ENCODE measurements around the gene ZMYND12.

The ZMYND12 gene

DNA sequence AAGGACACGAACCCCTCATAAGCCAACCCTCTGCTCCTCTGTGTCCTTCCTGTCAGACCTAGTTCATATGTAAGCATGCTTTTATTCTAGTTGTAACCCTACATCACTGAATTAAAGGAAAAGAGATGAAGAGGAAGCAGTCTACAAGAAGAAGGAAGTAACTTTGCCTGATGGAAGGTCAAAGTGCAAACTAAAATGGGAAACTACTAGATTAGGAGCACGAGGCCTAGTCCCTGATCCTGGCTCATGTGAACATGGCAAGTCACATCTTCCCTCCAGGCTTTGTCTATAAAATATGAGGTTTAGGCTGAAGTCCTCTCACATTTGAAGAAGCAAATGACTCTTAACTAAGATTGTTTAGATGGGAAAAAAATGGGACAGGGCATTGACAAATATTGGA lies 13.2 kb downstream of the ZMYND12 start:
- in situ Hi-C loops (cut with MboI; ENCODE audit: low sequenced_read_pairs) = no loop called here

DNA sequence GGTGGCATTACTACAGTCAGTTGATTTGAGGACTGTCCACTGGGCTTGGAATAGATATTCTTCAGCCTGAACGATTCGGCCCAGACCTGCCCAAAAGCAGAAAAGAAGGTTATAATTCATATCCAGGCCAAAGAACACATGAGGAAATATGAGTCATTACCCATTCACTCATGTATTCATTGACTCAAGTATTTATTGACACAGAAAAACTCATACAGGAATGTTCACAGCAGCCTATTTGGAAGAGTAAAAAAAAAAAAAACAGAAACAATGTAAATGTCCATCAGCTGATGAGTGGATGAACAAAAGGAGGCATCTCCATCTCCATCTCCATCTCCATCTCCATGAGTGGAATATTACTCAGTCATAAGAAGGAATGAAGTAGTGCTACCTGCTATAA lies 15.9 kb downstream of the ZMYND12 start:
- in situ Hi-C loops (cut with MboI; ENCODE audit: low sequenced_read_pairs) = no loop called here

DNA sequence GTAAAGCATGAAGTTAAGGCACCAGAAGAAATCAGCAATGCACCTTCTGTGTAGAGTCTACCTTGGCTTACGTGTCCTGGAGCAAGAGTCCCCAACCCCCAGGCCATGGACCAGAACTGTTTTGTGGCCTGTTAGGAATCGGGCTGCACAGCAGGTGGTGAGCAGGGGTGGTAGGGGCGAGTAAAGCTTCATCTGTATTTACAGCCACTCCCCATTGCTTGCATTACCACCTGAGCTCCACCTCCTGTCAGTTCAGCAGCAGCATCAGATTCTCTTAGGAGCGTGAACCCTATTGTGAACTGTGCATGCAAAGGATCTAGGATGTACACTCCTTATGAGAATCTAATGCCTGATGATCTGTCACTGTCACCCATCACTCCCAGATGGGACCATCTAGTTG lies 21.5 kb downstream of the ZMYND12 start:
- in situ Hi-C loops (cut with MboI; ENCODE audit: low sequenced_read_pairs) = no loop called here

DNA sequence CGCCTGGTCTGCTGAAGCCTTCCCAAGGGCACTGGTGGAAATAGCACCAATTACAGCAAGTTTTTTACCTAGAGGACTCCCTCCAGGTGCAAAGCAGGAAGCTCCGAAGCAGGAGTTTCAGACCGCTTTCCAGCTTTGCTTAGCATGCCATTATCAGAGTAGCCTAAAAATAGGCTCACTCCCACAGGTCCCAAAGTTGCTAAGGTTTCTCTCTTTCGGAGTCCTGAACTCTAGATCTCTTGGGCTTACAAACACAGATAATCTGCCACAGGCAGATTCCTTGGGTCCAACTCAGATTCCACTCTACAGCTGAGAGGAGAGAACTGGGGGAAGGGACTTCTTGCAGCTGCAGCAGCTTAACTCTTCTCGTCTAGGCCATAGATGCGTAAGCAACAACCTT lies 22.5 kb downstream of the ZMYND12 start:
- in situ Hi-C loops (cut with MboI; ENCODE audit: low sequenced_read_pairs) = no loop called here

DNA sequence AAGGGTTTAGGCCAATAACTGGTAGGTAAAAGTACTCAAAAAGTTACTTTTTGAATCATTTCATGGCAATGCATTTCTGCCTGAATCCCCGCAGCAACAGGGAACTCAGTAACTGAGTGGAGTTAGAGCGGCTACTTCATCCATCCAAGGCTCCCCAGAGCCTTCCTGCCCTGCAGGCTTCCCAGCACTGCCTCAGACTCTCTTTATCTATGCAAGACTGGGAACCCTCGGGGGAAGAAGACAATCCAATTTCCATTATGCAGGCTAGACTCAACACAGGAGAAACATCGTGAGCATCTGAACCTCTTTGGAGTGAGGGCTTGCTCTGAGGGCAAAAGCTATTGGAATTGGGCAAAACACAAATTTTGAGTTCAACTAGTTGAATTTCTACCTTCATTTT lies 23.1 kb downstream of the ZMYND12 start:
- in situ Hi-C loops (cut with MboI; ENCODE audit: low sequenced_read_pairs) = no loop called here

DNA sequence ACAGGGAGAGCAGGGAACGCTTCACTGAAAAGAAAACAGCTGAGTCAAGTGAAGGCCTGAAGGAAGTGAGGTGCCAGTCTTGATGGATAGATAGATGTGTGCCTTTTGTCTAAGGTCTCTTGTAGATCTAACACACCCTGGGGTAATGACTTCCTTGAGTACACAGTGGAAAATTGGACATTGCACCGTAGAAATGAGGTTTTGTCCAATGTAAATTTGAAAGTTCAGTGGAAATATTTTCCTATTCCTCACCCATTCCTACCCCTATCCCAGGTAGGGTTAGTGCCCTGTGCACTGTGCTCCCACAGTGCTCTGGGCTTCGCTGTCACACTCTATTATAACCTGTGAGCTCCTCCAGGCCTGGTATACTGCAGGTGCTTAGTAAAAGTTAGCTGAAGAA lies 24.3 kb downstream of the ZMYND12 start:
- in situ Hi-C loops (cut with MboI; ENCODE audit: low sequenced_read_pairs) = no loop called here

DNA sequence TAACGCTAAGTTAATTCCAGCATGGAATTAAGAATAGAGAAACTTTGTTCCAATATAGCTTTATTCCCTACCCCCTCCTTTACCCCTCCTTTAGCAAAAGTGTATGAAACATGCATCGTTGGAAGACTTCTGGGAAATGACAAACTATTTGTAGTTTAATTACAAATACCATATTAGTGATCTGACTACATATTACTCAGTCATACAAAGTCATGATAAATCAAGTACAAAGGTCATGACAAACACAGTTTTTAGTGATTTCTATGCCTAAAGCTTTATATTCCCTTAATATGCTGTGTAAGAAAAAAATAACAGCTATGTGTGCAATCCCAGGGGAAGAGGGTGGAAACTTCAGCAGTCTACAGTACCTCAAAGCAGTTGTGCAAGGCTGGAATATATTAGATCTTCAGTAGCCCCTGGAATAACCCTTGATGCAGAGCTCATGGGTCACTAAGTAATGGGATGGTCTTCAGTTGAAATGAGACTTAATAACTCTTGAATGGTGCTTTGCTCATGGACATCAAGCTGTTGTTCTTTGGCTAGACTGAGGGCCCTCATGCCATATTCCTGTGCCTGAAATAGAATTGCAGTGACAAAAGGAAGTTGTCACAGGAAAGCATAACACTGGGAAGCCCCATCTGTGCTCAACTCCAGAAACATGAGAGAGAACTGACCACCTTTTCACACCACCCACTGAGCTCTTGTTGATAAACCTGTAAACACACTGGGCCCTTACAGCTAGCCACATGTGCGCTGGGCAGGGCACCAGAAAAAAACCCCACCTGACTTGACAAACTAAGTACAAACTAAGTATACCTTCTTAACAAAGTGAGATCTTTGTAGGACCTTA lies 25.3 kb downstream of the ZMYND12 start:
- in situ Hi-C loops (cut with MboI; ENCODE audit: low sequenced_read_pairs) = no loop called here

DNA sequence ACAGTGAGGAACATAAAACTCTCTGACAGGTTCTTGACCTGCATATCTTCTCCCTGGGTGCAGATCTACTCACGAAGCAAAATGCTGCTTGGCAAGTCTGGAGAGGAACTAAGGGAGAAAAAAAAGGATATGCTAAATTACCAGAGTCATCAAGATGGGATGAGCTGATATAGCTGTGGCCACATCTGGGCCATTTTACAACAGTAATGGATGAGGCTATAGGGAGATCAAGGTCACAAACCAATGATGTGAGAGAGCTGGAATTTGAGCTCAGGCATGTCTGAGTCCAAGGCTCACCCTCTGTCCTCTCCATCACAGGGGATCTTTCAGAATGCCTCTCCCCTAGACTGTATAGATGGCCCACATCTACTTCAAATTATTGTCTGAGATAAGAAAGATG lies 26.2 kb downstream of the ZMYND12 start:
- in situ Hi-C loops (cut with MboI; ENCODE audit: low sequenced_read_pairs) = no loop called here

DNA sequence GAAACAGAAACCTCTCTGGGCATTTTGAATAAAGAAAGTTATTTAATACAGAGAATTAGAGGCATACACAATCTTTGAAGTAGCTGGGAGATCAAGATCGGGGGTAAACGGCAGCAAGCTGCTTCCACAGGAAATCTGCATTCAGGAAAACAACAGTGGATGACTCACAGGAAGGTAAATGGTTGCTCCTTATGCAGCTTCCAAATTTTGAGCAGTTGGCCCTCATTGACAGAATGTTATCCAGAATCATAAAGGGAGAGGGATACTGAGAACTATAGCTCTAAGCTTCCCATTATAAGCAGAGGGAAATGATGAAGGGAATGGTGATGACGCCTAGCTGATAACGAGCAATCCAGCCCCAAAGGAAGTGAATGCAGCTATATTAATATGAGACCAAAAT lies 28.6 kb downstream of the ZMYND12 start:
- in situ Hi-C loops (cut with MboI; ENCODE audit: low sequenced_read_pairs) = no loop called here

DNA sequence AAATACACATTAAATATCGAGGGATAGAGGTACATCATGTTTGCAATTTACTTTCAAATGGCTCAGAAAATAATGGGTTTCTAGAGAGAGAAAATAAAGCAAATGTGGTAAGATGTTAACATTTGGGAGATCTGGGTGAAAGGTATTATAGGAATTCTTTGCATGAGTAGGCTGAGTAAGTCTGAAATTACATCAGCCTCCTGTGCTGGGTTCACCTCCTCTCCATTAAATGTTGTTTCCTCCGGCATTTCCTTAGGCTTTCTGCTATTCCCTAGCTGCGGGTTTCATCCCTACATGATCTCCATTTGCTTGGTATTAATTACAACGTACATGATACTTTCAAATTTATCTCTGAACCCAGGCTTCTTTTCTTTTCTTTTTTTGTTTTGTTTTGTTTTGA lies 31.6 kb downstream of the ZMYND12 start:
- in situ Hi-C loops (cut with MboI; ENCODE audit: low sequenced_read_pairs) = no loop called here

DNA sequence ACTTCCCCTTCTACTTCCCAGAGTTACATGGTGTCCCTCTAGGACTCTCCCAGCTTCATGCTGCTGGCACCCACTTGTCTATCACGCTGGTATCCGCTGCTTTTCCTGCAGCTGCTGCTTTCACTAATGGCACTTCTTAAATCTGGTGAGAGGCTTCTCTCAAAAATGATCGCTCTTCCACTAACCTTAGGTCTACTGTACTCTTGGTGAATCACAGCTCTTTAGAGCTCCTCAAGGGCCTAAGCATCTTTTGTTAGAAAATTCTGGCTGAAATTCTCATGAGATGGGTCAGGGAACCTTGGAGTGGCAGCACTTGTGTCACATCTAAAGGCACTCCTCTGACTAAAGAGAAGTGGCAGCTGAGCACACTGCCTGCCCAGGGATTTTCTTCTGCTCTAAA lies 32.1 kb downstream of the ZMYND12 start:
- in situ Hi-C loops (cut with MboI; ENCODE audit: low sequenced_read_pairs) = no loop called here

DNA sequence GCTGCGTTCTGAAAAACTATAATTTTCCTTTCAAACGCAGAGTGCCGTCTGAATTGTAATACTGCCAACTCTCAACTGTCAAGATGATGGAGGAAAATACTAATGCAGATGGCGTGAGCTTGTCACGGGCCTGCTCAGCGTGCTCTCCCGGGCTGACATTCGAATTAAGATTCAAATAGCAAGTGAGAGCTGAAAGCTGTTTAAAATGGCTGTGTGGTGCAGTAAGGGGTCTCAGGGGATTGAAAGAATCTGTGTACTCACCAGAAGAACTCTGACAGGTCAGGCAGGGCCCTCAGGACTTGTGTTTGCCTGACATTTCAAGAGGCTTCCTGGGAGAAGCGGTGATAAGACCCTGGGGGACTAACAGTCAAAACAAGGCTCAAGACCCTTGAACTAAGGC lies 33.1 kb downstream of the ZMYND12 start:
- in situ Hi-C loops (cut with MboI; ENCODE audit: low sequenced_read_pairs) = no loop called here

DNA sequence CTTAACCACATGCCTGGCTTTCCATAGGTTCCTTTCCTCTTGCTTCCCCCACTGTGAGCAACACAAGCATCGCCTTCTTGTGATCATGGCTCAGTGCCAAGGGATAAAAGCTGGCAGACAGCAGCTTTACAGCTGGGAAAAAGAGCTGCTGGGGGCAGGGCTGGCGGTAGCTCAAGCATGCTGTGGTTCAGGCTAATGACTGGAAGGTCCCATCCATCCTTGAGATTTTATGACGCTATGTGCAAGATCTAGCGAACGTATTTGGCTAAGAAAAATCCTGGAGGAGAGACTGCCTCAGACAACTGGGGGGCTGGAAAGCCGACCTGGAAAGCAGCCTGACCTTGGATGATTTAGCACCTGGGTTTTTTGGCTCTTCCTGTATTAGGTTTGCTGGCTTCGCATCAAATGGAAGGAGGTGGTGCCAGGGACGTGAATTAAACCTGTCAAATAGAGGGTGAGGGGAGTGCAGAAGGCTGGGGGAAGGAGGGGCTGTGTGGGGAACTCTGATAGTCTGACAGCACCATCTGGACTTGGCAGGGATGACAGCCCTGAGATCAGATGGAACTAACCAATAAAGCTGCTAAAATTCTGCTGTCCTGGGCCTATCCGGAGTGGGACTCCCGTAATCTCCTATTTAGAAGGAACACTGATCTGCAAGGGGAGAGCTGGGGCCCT lies 34.8 kb downstream of the ZMYND12 start:
- in situ Hi-C loops (cut with MboI; ENCODE audit: low sequenced_read_pairs) = no loop called here

DNA sequence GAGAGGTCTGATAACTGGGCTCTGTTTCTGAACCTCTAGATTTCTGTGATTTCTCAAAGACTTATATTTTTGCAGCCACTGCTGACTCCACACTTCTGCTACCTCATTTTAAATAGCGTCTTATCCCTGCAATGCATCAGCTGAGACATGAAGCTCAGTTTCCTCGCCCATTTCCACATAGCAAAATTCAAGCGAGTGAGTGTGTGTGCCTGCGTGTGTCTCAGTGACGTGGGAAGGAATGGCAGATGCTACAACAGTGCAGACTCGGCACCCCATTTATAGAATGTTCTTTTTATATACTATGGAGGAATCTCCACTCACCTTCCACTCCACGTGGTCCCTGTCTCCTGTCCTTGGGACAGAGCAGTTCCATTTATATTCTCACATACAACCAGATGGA lies 35.7 kb downstream of the ZMYND12 start:
- in situ Hi-C loops (cut with MboI; ENCODE audit: low sequenced_read_pairs) = no loop called here

DNA sequence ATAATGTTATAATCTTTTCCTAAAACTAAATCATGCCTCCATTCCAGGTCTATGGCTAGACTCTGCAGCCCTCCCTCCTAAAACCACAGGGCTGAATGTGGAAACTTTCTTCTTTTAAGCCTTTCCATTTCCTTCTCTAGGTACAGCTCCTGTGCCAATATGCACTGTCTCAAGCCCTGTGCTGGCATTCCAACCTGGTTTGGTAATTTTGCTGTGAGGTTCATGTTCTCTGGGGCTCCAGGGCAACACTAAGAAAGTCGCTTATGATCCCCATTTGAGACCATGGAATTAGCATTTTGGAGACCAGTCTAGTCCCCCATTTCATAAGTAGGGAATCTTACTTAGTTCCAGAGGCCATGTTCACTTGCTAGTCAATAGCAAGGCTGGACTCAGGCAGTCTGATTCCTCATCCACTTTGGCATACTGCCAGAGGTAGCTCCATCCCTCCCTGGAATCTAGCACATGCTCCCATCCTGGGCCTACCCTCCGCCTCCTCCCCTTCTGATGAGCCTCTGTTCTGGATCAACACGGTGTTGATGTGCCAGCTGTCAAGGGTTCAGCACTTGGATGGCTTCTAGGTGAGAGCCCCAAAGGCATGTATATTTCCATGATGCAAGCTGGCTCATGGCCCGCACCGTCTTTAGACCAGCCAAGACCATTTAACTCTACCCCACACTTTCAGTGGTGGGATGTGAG lies 36.5 kb downstream of the ZMYND12 start:
- in situ Hi-C loops (cut with MboI; ENCODE audit: low sequenced_read_pairs) = no loop called here

DNA sequence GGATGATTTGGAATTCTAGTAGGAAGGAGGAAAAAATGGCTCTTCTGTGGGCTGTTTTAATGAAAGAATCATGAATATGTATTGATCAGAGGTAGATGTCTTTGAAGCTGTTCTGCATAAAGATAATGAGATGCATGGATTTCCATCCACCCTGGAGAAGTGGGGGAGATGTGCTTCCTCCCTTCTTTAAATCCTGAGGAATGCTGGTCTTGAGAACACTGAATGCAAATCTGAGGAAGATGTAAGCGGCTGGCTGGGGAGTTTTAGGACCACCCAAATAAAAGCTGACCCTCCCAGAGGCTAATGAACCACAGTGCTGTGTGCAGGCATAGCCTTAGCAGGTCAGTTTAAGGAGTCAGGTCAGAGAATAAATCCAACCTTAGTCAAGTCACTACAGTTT lies 37.3 kb downstream of the ZMYND12 start:
- in situ Hi-C loops (cut with MboI; ENCODE audit: low sequenced_read_pairs) = no loop called here

DNA sequence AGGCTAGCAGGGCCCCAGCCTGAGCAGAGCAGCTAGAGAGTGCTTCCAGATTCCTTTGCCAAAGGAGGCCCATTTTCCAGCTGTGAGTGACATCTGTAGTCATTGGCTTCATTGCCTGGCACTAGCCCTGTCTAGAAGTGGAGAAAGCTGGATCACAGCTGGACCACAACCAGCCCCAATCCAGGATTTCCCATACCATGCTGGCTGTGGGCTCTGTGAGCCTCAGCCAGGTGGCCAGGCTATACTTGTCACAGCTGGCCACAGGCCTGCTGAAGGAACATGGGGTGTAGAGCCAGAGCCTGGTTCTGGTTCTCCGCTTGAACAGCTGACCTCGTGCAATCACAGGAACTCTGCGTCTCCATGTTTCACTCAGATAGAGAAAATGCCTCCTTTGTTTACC lies 38.7 kb downstream of the ZMYND12 start:
- in situ Hi-C loops (cut with MboI; ENCODE audit: low sequenced_read_pairs) = no loop called here

DNA sequence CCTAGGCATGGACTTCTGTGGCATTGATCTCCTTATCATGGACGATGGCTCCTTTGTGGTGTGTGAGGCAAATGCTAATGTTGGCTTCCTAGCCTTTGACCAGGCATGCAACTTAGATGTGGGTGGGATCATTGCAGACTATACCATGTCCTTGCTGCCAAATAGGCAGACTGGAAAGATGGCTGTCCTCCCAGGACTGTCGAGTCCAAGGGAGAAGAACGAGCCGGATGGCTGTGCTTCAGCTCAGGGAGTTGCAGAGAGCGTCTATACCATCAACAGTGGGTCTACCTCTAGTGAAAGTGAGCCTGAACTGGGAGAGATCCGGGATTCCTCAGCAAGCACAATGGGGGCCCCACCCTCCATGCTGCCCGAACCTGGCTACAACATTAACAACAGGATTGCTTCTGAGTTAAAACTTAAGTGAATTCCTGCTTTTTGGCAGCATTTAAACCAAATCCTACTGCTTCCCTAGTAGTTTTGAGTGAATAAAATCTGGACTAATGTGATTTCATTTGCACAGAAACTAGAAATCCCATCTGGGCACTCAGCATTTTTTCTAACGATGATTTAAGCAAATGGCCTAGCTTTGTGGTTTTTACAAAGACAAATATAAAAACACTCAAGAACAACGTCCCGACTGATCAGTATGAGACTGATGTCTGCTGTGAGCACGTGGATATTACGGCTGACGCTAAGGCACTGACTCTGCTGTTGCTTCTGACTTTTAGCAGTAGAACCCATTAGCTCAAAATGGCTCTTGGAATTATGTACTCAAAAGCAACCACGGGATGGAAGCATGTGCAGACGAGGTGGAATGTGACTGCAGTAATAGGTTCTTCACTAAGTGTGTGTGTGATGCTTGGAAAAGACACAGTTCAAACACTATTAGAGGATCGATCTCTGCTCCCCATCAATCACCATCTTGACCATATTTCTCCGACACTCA lies 41.0 kb downstream of the ZMYND12 start:
- in situ Hi-C loops (cut with MboI; ENCODE audit: low sequenced_read_pairs) = no loop called here

DNA sequence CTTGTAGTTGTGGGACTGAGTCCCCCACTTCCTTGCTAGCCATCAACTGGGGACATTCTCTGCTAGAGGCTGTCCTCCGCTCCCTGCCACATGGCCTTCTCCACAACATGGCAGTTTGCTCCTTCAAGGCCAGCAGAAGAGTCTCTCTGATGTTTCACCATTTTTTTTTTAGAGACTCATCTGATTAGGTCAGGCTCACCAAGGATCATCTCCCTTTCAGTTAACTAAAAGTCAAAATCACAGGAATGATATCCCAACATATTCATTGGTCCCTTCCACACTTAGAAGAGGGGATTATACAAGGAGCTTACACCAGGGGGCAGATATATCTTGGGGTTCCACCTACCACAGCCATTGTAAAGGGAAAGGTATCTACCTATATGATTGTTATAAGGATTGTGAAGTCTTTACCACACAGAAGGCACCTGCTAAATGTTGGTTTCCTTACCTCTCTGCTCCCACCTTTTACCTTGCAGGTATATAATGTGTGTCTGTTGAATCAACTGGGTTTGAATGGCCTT lies 51.9 kb downstream of the ZMYND12 start:
- in situ Hi-C loops (cut with MboI; ENCODE audit: low sequenced_read_pairs) = no loop called here

DNA sequence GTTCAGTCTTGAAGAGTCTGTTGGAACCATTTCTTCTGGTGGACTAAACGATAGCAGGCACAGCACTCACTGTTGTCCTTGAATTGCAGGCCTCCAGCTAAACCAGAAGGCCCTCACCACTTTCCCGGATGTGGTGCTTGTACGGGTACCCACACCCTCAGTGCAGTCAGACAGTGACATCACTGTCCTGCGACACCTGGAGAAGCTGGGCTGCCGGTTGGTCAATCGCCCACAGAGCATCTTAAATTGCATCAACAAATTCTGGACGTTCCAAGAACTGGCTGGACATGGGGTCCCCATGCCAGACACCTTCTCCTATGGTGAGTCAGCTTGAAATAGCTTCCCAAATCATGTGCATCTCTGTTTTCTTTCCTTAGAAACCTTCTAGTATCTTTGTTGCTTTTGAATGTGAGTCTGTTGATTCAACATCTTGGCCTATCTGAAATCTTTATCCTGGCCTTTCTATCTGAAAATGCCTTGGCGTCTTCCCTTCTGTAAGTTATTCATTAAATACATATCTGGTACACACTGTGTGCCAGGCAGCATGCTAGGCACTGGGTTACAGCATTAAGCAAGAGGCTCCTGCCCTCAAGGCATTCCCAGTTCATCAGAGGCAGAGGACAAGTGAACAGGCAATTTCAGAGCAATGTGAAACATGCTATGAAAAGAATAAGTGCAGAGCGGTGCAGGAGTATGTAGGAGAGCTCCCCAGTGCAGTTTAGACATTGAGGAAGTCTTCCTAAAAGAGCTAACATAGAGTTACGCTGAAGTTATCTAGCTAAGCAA lies 56.3 kb downstream of the ZMYND12 start:
- in situ Hi-C loops (cut with MboI; ENCODE audit: low sequenced_read_pairs) = no loop called here
